ENCODE results near the gene PLEKHJ1. TPM values are rescaled to one million over a fixed set of nuclear protein-coding genes. Genes with fewer than 3 reads are reported as not detected.

Gene PLEKHJ1
- total and polyA plus RNA-seq, 3 donors from 2014 or later: 111 to 153 (median 126) TPM

- Histone ChIP-seq H3K27ac (peak overlapping the region in 1 of 2 donors; percentile 41), H3K27me3 (no peaks in the 10 kb centered on the region), H3K4me1 (peaks cover 39% of the 10 kb centered on the region), H3K36me3 (ENCODE audit: low read depth, missing control alignments) (no peaks in the 10 kb centered on the region), H3K9me3 (no peaks in the 10 kb centered on the region), H3K4me3 (peak overlapping the region in 1 of 2 donors; percentile 18)
- 3% methylated on average over 29 of the region's 40 CpGs; no CpG with 5 or more reads in 1 of the 2 donors for WGBS, 2 donors
- intact Hi-C loops (cut with DNase I; ENCODE audit: low total_unique reads): no loop called here
- TF ChIP-seq POLR2A (IDR thresholded peaks at IDR 0.05) (no peak), CTCF (IDR thresholded peaks at IDR 0.05) (no peak)
- DNase-seq: no peak
Observed at GRCh38 chr19:2250766-2251105, 14.6 kb upstream of the PLEKHJ1 start.

- intact Hi-C loops (cut with DNase I; ENCODE audit: low total_unique reads): no loop called here
- Histone ChIP-seq H3K27me3 (no peaks in the 10 kb centered on the region), H3K36me3 (ENCODE audit: low read depth, missing control alignments) (no peaks in the 10 kb centered on the region), H3K27ac (peak overlapping the region; percentile 41 to 47), H3K9me3 (no peaks in the 10 kb centered on the region), H3K4me1 (peaks cover 39% of the 10 kb centered on the region), H3K4me3 (no peak overlapping the region)
- DNase-seq: no peak
- TF ChIP-seq CTCF (IDR thresholded peaks at IDR 0.05) (no peak), POLR2A (IDR thresholded peaks at IDR 0.05) (no peak)
- WGBS, 2 donors: 0 to 21% methylated on average over 4 to 41 of the region's 43 CpGs
Observed at GRCh38 chr19:2249880-2250765, 14.0 kb upstream of the PLEKHJ1 start.

GRCh38 chr19:2249010-2249866 lies 13.1 kb upstream of the PLEKHJ1 start, which contains the start of gene AMH:
Gene AMH (plus strand): TSS chr19:2249323. CDS start chr19:2249333, 10 bp downstream.
- TF ChIP-seq CTCF (IDR thresholded peaks at IDR 0.05) (no peak), POLR2A (IDR thresholded peaks at IDR 0.05) (no peak)
- Histone ChIP-seq H3K4me1 (peaks cover 39% of the 10 kb centered on the region), H3K36me3 (ENCODE audit: low read depth, missing control alignments) (no peaks in the 10 kb centered on the region), H3K4me3 (no peak within 1 kb of the TSS), H3K9me3 (no peaks in the 10 kb centered on the region), H3K27ac (peak within 1 kb of the TSS; percentile 24 to 47), H3K27me3 (no peaks in the 10 kb centered on the region)
- intact Hi-C loops (cut with DNase I; ENCODE audit: low total_unique reads): no loop called here
- 55 to 65% methylated on average over 4 to 27 of the region's 27 CpGs for WGBS, 2 donors
- DNase-seq: peak; percentile 82

- Histone ChIP-seq H3K27me3 (no peaks in the 10 kb centered on the region), H3K36me3 (ENCODE audit: low read depth, missing control alignments) (no peaks in the 10 kb centered on the region)
Observed at GRCh38 chr19:2248136-2249009, 12.2 kb upstream of the PLEKHJ1 start.

More at GRCh38 chr19:2248136-2249009, 12.2 kb upstream of the PLEKHJ1 start:
- H3K4me3 ChIP-seq: no peak overlapping the region
- intact Hi-C loops (cut with DNase I; ENCODE audit: low total_unique reads): no loop called here
- no peak for DNase-seq
- no peaks in the 10 kb centered on the region for H3K9me3 ChIP-seq
- peaks cover 39% of the 10 kb centered on the region for H3K4me1 ChIP-seq
- WGBS, 2 donors: 46 to 79% methylated on average over 16 to 18 of the region's 21 CpGs
- TF ChIP-seq POLR2A (IDR thresholded peaks at IDR 0.05) (no peak), CTCF (IDR thresholded peaks at IDR 0.05) (no peak)
- H3K27ac ChIP-seq: peak overlapping the region in 1 of 2 donors; percentile 42
